CD4-positive, alpha-beta T cell treated with Interferon alpha-2 for 1 hour (primary cell): ENCODE data around the gene COL18A1.

Experiments
- DNase-seq, 2 donors: peaks; one replicate each; pipeline ENCODE4 v3.0.0-alpha.2; 2020 to 2022

COL18A1 gene

GRCh38 chr21:45538381-45539045 lies 133.5 kb downstream of the COL18A1 start:
- no peak for DNase-seq

- DNase-seq, result no peak
Observed at GRCh38 chr21:45539046-45539795, 134.3 kb downstream of the COL18A1 start.

GRCh38 chr21:45539796-45540600 lies 135.0 kb downstream of the COL18A1 start:
- no peak for DNase-seq

- no peak for DNase-seq
Observed at GRCh38 chr21:45540601-45540970, 135.6 kb downstream of the COL18A1 start.

GRCh38 chr21:45541221-45542039 lies 136.5 kb downstream of the COL18A1 start:
- peak; percentile 68 to 79 for DNase-seq

GRCh38 chr21:45542242-45542666 lies 137.3 kb downstream of the COL18A1 start, which contains the start of gene SLC19A1:
TSS of gene SLC19A1 (minus strand) at chr21:45542440. CDS start at chr21:45537959, 4,481 bp downstream.
- peak; percentile 65 to 79 for DNase-seq

GRCh38 chr21:45542667-45543370 lies 137.9 kb downstream of the COL18A1 start:
- DNase-seq, result no peak

- DNase-seq, result no peak
Observed at GRCh38 chr21:45543371-45543709, 138.4 kb downstream of the COL18A1 start.

GRCh38 chr21:45543710-45544448 lies 138.9 kb downstream of the COL18A1 start:
- no peak for DNase-seq

- no peak for DNase-seq
Observed at GRCh38 chr21:45544449-45545235, 139.7 kb downstream of the COL18A1 start.

- DNase-seq, result no peak
Observed at GRCh38 chr21:45545236-45545570, 140.2 kb downstream of the COL18A1 start.

GRCh38 chr21:45545691-45546531 lies 140.9 kb downstream of the COL18A1 start:
- DNase-seq, result no peak

GRCh38 chr21:45546636-45547544 lies 141.9 kb downstream of the COL18A1 start:
- DNase-seq, result no peak

GRCh38 chr21:45547545-45547900 lies 142.6 kb downstream of the COL18A1 start:
- DNase-seq, result no peak

- no peak for DNase-seq
Observed at GRCh38 chr21:45548711-45549491, 143.9 kb downstream of the COL18A1 start.

GRCh38 chr21:45549626-45550463 lies 144.9 kb downstream of the COL18A1 start:
- DNase-seq, result no peak
